MM.1S (cell line): Measurements from ENCODE around the gene DENND5A.

Source experiments
- DNase-seq: peaks from one replicate; pipeline ENCODE4 v3.0.0-alpha.2; 2015
- H2AFZ ChIP-seq: fragments of 300-600 bp; sonication (generic); 2 replicates; pipeline ENCODE4 v1.6.0; 2016; ENCODE audit warnings: antibody characterized with exemption, low read length
- H3F3A ChIP-seq: fragments of 300-600 bp; sonication (generic); 2 replicates; pipeline ENCODE4 v1.6.1; 2016; ENCODE audit warnings: mild to moderate bottlenecking, antibody characterized with exemption, low read length, moderate library complexity, mixed read lengths; ENCODE audit not compliant: insufficient read depth
- H3K27ac ChIP-seq: fragments of 300-600 bp; sonication (generic); 2 replicates; pipeline ENCODE4 v1.5.1; 2016; ENCODE audit warnings: mild to moderate bottlenecking, low read length
- H3K27me3 ChIP-seq: fragments of 300-600 bp; sonication (generic); replicated peaks from 2 replicates; pipeline ENCODE4 v1.6.0; 2016; ENCODE audit warnings: low read length; ENCODE audit not compliant: insufficient read depth
- H3K36me3 ChIP-seq: fragments of 300-600 bp; sonication (generic); replicated peaks from 2 replicates; pipeline ENCODE4 v1.6.1; 2016; ENCODE audit warnings: mild to moderate bottlenecking, low read length, mixed read lengths; ENCODE audit not compliant: insufficient read depth
- H3K4me1 ChIP-seq: fragments of 300-600 bp; sonication (generic); 2 replicates; pipeline ENCODE4 v1.6.1; 2016; ENCODE audit warnings: low read length, mixed read lengths
- H3K4me2 ChIP-seq: fragments of 300-600 bp; sonication (generic); 2 replicates; pipeline ENCODE4 v1.6.0; 2016; ENCODE audit warnings: low read depth, low read length
- H3K4me3 ChIP-seq: fragments of 300-600 bp; sonication (generic); 2 replicates; pipeline ENCODE4 v1.5.1; 2016; ENCODE audit warnings: low read length, mixed read lengths
- H3K79me2 ChIP-seq: fragments of 300-600 bp; sonication (generic); 2 replicates; pipeline ENCODE4 v1.6.1; 2016; ENCODE audit warnings: mixed run types, low read length, mixed read lengths
- H3K9ac ChIP-seq: fragments of 300-600 bp; sonication (generic); 2 replicates; pipeline ENCODE4 v1.6.1; 2016; ENCODE audit warnings: low read length, mixed read lengths
- H3K9me2 ChIP-seq: fragments of 300-600 bp; sonication (generic); replicated peaks from 2 replicates; pipeline ENCODE4 v1.6.1; 2016; ENCODE audit warnings: mild to moderate bottlenecking, low read length, mixed read lengths; ENCODE audit not compliant: insufficient read depth
- H3K9me3 ChIP-seq: fragments of 300-600 bp; sonication (generic); replicated peaks from 2 replicates; pipeline ENCODE4 v1.6.1; 2016; ENCODE audit warnings: mild to moderate bottlenecking, low read length, mixed read lengths; ENCODE audit not compliant: insufficient read depth
- H4K20me1 ChIP-seq: fragments of 300-600 bp; sonication (generic); 2 replicates; pipeline ENCODE4 v1.6.1; 2016; ENCODE audit warnings: mild to moderate bottlenecking, low read length, moderate library complexity, mixed read lengths; ENCODE audit not compliant: insufficient read depth
- CTCF ChIP-seq: fragments of 300-600 bp; sonication (generic); IDR thresholded peaks from 2 replicates; pipeline ENCODE4 v1.5.1; 2016; ENCODE audit warnings: antibody characterized with exemption, low read length, mixed read lengths
- EZH2 ChIP-seq: fragments of 300-600 bp; sonication (generic); optimal IDR thresholded peaks from 2 replicates; pipeline ENCODE3; 2017; ENCODE audit warnings: low read depth, mild to moderate bottlenecking, antibody characterized with exemption, low read length, mixed read lengths
- EZH2phosphoT487 ChIP-seq: fragments of 300-600 bp; sonication (generic); IDR thresholded peaks from 2 replicates; pipeline ENCODE4 v1.6.1; 2018; ENCODE audit warnings: antibody characterized with exemption, low read length

The DENND5A gene

GRCh38 chr11:9133956-9134355 lies 131.2 kb downstream of the DENND5A start:
- Histone ChIP-seq H2AFZ (no peak overlapping the region), H3K9me3 (no peaks in the 10 kb centered on the region), H3K79me2 (no peaks in the 10 kb centered on the region), H3F3A (no peaks in the 10 kb centered on the region), H3K9ac (no peak overlapping the region), H3K4me2 (no peak overlapping the region), H3K4me3 (no peak overlapping the region), H4K20me1 (no peaks in the 10 kb centered on the region), H3K9me2 (no peaks in the 10 kb centered on the region), H3K27ac (no peak overlapping the region), H3K27me3 (no peaks in the 10 kb centered on the region), H3K36me3 (no peaks in the 10 kb centered on the region), H3K4me1 (no peaks in the 10 kb centered on the region)
- no peak for DNase-seq
- TF ChIP-seq EZH2phosphoT487 (no peak), EZH2 (no peak), CTCF (no peak)

GRCh38 chr11:9132203-9132878 lies 132.8 kb downstream of the DENND5A start:
- Histone ChIP-seq H3K4me2 (no peak overlapping the region), H3K9me3 (no peaks in the 10 kb centered on the region), H4K20me1 (no peaks in the 10 kb centered on the region), H3K79me2 (no peaks in the 10 kb centered on the region), H3K9ac (no peak overlapping the region), H3K27ac (no peak overlapping the region), H2AFZ (no peak overlapping the region), H3K4me3 (no peak overlapping the region), H3K4me1 (no peaks in the 10 kb centered on the region), H3K9me2 (no peaks in the 10 kb centered on the region), H3K36me3 (no peaks in the 10 kb centered on the region), H3K27me3 (no peaks in the 10 kb centered on the region), H3F3A (no peaks in the 10 kb centered on the region)
- TF ChIP-seq EZH2phosphoT487 (no peak), CTCF (no peak), EZH2 (no peak)
- no peak for DNase-seq

- H3K27me3 ChIP-seq = no peaks in the 10 kb centered on the region
- H2AFZ ChIP-seq = no peak overlapping the region
- H3F3A ChIP-seq = no peaks in the 10 kb centered on the region
- TF ChIP-seq CTCF (no peak), EZH2 (no peak), EZH2phosphoT487 (no peak)
- H3K4me3 ChIP-seq = no peak overlapping the region
- H3K9ac ChIP-seq = no peak overlapping the region
- no peak for DNase-seq
- H3K4me2 ChIP-seq = no peak overlapping the region
- H3K9me3 ChIP-seq = no peaks in the 10 kb centered on the region
- no peaks in the 10 kb centered on the region for H3K79me2 ChIP-seq
- H3K36me3 ChIP-seq = no peaks in the 10 kb centered on the region
- no peaks in the 10 kb centered on the region for H4K20me1 ChIP-seq
- H3K4me1 ChIP-seq = no peaks in the 10 kb centered on the region
- H3K9me2 ChIP-seq = no peaks in the 10 kb centered on the region
- no peak overlapping the region for H3K27ac ChIP-seq
Observed at GRCh38 chr11:9130297-9130696, 134.9 kb downstream of the DENND5A start.
